GM19395 (cell line): ENCODE results near the gene GALK2.
"Not testable (repeated sequence)": the region's sequence is repeated elsewhere in the genome, so short reads cannot be mapped to it uniquely, and the experiment has no call there.

ENCODE experiments used
- ATAC-seq: cut with Tn5 transposase; IDR thresholded peaks from one replicate; pipeline ENCODE4 v1.9.1; 2021; ENCODE audit warnings: mild to moderate bottlenecking, moderate library complexity; ENCODE audit not compliant: unreplicated experiment

Gene GALK2

DNA sequence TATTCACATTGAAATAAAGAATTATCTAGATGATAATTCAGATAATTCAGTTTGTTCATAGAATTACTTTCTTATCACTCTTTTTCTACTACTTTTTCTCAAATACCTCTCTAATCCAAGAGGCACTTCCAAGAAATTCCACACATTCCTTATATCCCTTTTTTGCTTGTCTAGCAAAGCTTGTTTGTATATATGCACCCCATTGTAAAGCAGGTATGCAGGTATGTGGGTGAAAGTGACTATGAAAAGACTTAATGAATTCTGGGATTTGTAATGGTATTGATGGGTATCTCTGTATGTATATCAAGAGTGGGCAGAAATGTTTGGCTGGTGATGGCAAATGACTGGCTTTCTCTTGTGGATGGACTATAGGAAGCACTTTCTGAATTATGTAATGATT lies 158.9 kb downstream of the GALK2 start:
- ATAC-seq, result no peak

DNA sequence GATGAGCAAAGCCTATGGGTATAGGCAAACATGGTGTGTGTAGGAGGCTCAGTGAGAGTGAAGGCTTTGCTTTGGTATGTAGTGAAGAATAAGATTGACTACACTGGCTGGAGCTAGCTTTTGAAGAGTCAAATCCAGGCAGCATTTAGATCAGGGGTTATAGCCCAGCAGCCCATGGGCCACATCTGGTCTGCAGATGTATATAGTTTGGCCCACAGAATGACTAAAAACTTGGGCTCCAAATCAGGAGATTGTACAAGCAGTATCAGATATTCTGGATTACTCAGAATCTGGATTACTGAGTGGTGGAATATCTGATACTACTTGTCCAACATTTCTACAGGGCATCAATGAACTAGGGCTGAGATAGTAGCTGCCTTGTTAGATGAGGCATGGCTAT lies 160.1 kb downstream of the GALK2 start:
- no peak for ATAC-seq

DNA sequence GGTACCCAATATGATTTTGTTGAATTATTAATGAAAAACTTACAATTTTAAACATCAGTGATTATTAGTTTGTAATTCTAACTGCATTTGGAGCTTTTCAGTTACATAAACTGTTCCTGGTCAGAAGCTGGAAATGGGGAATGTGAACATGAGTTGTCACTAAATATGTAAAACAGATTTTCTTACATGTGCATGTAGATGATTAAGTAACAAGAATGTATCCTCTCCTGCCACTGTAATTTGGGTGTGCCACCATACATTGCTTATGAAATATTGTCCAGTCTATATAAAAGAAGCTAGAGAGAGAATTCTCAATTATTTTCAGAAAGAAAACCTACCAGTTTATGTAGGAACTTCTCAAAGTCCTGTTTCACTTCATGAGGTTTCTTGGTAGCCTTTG lies 161.4 kb downstream of the GALK2 start:
- ATAC-seq, result no peak

DNA sequence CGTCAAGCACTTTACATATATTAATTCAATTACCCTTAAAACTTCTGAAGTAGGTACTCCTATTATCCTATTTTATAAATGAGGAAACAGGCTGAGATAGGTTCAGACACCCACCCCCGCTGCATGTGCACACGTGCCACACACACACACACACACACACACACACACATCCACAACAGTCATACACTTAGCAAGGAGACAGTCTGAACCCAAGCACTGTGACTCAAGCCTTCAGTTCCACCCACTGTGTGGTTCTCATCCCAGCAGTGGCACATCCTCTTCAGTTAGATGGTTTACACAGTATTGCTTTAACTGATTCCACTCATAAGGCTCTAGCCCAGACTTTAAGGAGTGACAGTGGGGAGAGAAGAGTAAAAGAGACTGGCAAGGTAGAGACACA lies 161.9 kb downstream of the GALK2 start:
- ATAC-seq, result no peak

DNA sequence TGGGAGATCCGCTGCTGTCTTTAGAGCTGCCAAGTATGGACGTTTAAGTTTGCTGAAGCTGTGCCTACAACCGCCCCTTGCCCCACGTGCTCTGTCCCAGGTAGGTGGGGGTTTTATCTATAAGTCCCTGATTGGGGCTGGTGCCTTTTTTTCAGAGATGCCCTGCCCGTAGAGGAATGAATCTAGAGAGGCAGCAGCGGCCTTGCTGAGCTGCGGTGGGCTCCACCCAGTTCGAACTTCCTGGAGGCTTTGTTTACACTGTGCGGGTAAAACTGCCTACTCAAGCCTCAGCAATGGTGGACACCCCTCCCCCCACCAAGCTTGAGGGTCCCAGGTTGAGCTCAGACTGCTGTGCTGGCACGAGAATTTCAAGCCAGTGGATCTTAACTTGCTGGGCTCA lies 169.6 kb downstream of the GALK2 start:
- ATAC-seq, result no peak

DNA sequence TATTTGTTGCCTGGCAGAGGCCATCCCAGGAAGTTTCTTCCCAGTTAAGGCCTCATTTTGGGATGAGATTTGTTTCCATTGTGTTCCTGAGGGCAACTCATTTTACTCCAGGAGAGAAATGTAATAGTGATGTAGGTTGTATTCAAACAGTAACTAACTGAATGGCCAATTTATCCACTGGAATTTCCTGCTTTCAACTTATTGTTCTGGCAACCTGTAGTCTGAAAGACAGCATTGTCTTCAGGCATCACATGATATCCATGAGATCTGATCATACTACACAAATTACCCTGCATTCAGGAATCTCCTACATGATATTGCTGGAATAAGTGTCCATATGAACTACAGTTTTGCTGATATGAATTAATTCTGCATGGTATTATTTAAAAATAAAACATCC lies 173.5 kb downstream of the GALK2 start:
- ATAC-seq, result no peak

DNA sequence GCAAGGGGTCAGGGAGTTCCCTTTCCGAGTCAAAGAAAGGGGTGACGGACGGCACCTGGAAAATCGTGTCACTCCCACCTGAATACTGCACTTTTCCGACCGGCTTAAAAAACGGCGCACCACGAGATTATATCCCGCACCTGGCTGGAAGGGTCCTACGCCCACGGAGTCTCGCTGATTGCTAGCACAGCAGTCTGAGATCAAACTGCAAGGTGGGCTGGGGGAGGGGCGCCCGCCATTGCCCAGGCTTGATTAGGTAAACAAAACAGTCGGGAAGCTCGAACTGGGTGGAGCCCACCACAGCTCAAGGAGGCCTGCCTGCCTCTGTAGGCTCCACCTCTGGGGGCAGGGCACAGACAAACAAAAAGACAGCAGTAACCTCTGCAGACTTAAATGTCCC lies 184.4 kb downstream of the GALK2 start:
- ATAC-seq, result not testable (repeated sequence)

DNA sequence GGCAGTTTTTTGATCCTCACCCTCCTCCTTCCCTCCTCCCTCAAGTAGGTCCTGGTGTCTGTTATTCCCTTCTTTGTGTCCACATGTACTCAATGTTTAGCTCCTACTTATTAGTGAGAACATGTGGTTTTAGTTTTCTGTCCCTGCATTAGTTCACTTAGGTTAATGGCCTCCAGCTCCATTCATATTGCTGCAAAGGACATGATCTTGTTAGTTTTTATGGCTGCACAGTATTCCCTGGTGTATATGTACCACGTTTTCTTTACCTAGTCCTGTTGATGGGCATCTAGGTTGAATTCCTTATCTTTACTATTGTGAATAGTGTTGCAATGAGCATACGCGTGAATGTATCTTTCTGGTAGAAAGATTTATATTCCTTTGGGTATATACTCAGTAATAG lies 191.3 kb downstream of the GALK2 start:
- no peak for ATAC-seq

DNA sequence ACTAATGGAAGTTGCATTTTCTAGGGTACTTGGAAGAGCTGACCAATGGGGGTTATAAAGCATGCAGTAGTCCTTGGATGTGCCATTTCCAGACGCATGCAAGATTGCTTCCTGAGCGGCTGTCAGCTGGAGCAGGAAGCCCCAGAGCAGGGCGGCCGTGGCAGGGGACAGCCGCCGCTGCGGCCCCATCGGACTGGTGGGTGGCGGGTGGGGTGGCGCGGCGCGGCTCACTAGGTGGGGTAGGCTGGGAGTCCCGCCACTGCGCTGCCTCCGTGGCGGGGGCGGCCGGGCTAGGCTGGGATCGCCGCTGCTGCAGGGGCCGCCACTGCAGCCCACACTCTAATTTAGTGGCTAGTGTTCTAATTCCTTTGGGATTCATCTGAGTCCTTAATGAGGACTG lies 196.4 kb downstream of the GALK2 start:
- no peak for ATAC-seq

DNA sequence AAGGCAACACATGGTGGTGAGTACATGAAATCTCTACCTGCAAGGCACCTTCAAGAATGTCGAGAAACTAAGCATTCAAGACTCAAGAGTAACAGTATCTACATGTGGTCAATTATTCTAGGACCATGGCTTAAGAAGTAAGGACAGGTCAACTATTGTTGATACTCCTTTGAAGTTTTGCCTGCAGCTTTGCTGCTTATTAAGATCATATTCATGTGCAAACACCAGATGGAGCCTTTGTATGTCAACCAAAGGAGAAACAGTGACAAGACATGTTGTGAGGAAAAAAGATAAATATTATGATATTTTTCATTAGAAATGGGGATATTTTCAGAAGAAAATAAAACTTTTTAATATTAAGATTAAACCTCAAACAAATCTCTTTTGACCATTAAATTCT lies 200.7 kb downstream of the GALK2 start:
- no peak for ATAC-seq

DNA sequence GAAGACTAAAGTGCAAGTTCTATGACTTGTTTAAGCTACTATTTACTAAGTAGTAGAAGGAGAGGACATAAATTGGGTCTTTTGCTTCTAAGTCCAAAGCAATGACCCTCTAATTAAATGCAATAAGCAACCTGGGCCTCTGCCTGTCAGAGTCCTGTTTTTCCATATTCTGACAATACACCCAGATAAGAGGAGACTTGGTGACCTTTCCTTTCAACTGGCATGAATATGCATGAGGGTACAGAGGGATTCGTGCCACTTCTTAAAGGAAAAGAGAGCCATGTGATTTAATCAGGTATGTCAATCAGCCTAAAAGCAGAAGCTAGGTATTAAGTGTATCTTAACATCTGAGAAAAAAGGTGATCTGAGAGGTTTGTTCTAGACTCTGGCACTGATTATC lies 202.3 kb downstream of the GALK2 start:
- ATAC-seq, result no peak

DNA sequence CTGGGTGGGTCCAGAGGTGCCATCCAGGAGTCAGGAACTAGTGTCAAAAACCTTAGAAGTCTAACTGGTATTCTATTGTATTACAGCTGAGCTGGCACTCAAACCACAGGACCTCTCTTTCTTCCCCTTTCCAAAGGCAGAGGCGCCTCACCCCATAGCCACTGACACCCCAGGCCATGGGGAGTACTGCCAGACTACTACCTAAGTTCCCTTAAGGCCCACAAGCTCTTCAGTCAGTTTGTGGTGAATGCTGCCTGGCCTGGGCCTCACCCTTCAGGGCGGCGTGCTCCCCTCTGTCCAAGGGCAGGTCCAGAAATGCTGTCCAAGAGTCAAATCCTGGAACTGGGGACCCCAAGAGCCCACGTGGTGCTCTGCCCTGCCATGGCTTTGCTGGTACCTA lies 209.9 kb downstream of the GALK2 start:
- ATAC-seq, result no peak

DNA sequence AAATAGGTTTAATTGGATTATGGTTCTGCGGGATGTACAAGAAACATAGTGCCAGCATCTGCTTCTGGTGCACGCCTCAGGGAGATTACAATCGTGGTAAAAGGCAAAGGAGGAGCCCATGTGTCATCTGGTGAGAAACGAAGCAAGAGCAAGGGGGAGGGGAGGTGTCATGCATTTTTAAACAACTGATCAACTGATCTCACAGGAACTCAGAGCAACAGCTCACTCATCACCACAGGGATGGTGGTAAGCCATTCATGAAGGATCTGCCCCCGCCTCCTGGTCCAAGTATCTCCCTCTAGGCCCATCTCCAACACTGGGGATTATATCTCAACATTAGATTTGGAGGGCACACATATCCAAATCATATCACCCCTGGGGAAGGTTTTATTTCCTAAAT lies 210.9 kb downstream of the GALK2 start:
- no peak for ATAC-seq
